HFFc6 (cell line): Measurements from ENCODE around the gene HPSE. TPM values are rescaled to one million over a fixed set of nuclear protein-coding genes. Genes with fewer than 3 reads are reported as not detected.

ENCODE experiments used
- DNase-seq: peaks from one replicate; pipeline ENCODE4 v3.0.0-alpha.2; 2018
- H3K27ac Mint-ChIP-seq: 2 replicates; pipeline ENCODE4 v1.8.0; 2020; ENCODE audit warnings: mild to moderate bottlenecking, mixed read lengths
- H3K27me3 Mint-ChIP-seq: 2 replicates; pipeline ENCODE4 v1.8.0; 2021; ENCODE audit warnings: mild to moderate bottlenecking, moderate library complexity, mixed read lengths; ENCODE audit not compliant: insufficient read depth
- H3K36me3 Mint-ChIP-seq: 2 replicates; pipeline ENCODE4 v1.8.0; 2021; ENCODE audit warnings: low read depth, mixed read lengths
- H3K4me1 Mint-ChIP-seq: 2 replicates; pipeline ENCODE4 v1.8.0; 2020; ENCODE audit warnings: low read depth, mixed read lengths
- H3K4me3 Mint-ChIP-seq: 2 replicates; pipeline ENCODE4 v1.8.0; 2020; ENCODE audit warnings: mild to moderate bottlenecking, moderate library complexity, mixed read lengths
- H3K9me3 Mint-ChIP-seq: 2 replicates; pipeline ENCODE4 v1.8.0; 2020; ENCODE audit warnings: mild to moderate bottlenecking, mixed read lengths
- CTCF ChIP-seq: fragments of 200-600 bp; sonication (generic); IDR thresholded peaks from 2 replicates; pipeline ENCODE4 v1.5.0; 2021; ENCODE audit warnings: antibody characterized with exemption, mild to moderate bottlenecking
- total RNA-seq, 6 experiments: library from RNA; stranded (reverse); fragmentation: NEBNext Ultra II Directional; extraction: Animal tissue kit (Norgen Biotek cat#: 25700); gene quantifications; 2 replicates in 1 of 6; 3 replicates in 5 of 6; pipeline ENCODE4 v1.2.3, GENCODE V29; 2021

HPSE gene
- total RNA-seq, 6 experiments from 2014 or later: 0.33 to 1.0 (median 0.83) TPM

DNA sequence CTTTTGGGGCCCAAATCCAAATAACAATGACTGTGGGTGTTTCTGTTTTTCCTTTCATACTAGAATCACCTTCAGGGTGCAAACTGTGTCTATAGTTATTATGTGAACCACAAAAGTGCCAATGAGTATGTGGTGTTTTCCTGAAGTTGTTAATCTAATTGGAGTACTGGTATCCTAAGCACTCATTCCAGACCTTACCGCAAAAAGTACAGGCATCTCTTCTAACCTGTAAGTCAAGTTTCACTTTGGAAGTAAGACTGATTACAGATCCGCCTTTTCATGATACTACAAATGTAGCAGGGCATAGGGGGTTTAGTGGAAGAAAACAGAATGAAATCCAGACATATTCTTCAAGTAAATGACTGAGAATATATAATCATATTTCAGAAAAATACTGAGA is 66.2 kb downstream of the HPSE start:
- Mint-ChIP-seq H3K9me3 (no peaks in the 10 kb centered on the region), H3K4me3 (no peak overlapping the region), H3K27ac (no peak overlapping the region), H3K27me3 (no peaks in the 10 kb centered on the region), H3K36me3 (peaks cover 9% of the 10 kb centered on the region; the same call in 1 of the 2 replicates), H3K4me1 (peaks cover 18% of the 10 kb centered on the region)
- DNase-seq: no peak
- no peak for TF ChIP-seq CTCF

DNA sequence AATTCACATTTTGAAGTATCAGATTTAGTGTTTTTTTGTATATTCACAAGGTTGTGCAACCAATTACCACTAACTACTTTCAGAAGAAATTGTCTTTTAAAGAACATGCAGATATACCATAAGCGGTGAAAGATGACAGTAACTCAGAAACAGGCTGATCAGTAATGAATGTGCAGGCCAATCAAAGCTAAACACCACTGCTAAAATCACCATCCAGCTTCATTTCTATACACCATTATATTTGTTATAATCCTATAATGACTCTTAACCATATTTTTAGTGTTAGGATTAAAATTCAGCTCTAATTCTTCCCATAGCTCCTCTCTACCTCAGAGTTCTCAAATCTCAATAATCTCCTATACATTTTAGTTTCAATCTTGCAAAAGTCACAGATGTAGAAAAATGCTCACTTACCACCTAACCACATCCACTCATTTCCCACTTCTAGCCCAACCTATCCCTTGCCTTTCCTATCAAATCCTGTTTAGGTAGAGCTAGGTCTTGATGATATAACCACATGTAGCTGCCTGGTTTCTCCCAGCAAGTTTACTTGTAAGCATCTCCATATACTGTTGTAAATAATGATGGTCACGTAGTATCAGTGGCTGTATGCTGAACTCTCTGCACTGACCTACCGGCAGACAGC is 66.7 kb downstream of the HPSE start:
- no peak overlapping the region for H3K27ac Mint-ChIP-seq
- no peak for DNase-seq
- peaks cover 10% of the 10 kb centered on the region for H3K36me3 Mint-ChIP-seq
- H3K9me3 Mint-ChIP-seq: no peaks in the 10 kb centered on the region
- H3K27me3 Mint-ChIP-seq: no peaks in the 10 kb centered on the region
- H3K4me3 Mint-ChIP-seq: no peak overlapping the region
- TF ChIP-seq CTCF: no peak
- peaks cover 18% of the 10 kb centered on the region for H3K4me1 Mint-ChIP-seq

- Mint-ChIP-seq H3K36me3 (peaks cover 10% of the 10 kb centered on the region), H3K27ac (no peak overlapping the region), H3K9me3 (no peaks in the 10 kb centered on the region), H3K27me3 (no peaks in the 10 kb centered on the region), H3K4me1 (peaks cover 18% of the 10 kb centered on the region), H3K4me3 (no peak overlapping the region)
- no peak for TF ChIP-seq CTCF
- no peak for DNase-seq
Observed at GRCh38 chr4:83267121-83267829, 67.4 kb downstream of the HPSE start.

GRCh38 chr4:83266689-83267088 is 68.0 kb downstream of the HPSE start:
- no peaks in the 10 kb centered on the region for H3K27me3 Mint-ChIP-seq
- H3K36me3 Mint-ChIP-seq: peaks cover 10% of the 10 kb centered on the region
- H3K4me3 Mint-ChIP-seq: no peak overlapping the region
- H3K27ac Mint-ChIP-seq: no peak overlapping the region
- peaks cover 18% of the 10 kb centered on the region for H3K4me1 Mint-ChIP-seq
- no peak for TF ChIP-seq CTCF
- DNase-seq: no peak
- no peaks in the 10 kb centered on the region for H3K9me3 Mint-ChIP-seq

- no peak for DNase-seq
- H3K4me3 Mint-ChIP-seq: no peak overlapping the region
- no peak overlapping the region for H3K27ac Mint-ChIP-seq
- TF ChIP-seq CTCF: no peak
- H3K9me3 Mint-ChIP-seq: no peaks in the 10 kb centered on the region
- H3K27me3 Mint-ChIP-seq: no peaks in the 10 kb centered on the region
- peaks cover 26% of the 10 kb centered on the region for H3K36me3 Mint-ChIP-seq
- H3K4me1 Mint-ChIP-seq: peaks cover 21% of the 10 kb centered on the region
Observed at GRCh38 chr4:83263106-83263505, 71.5 kb downstream of the HPSE start.
